ENCODE measurements around the gene GTF2A2.

Gene GTF2A2

GRCh38 chr15:59686389-59686788, 29.1 kb upstream of the GTF2A2 start:
- no peak for TF ChIP-seq ZFX (IDR thresholded peaks at IDR 0.05; ENCODE audit: borderline replicate concordance)
- no peak overlapping the region for H3K27ac ChIP-seq

- peak overlapping the region; percentile 4; the same call in 1 of the 2 replicates for H3K27ac ChIP-seq
- no peak for TF ChIP-seq ZFX (IDR thresholded peaks at IDR 0.05; ENCODE audit: borderline replicate concordance)
- no peak for TF ChIP-seq CTCF (IDR thresholded peaks at IDR 0.05)
These were observed 28.5 kb upstream of the GTF2A2 start for GRCh38 chr15:59685737-59686297.

- H3K27ac ChIP-seq, result no peak overlapping the region
- TF ChIP-seq CTCF (IDR thresholded peaks at IDR 0.05) (no peak), ZFX (IDR thresholded peaks at IDR 0.05; ENCODE audit: borderline replicate concordance) (no peak)
These were observed 23.6 kb upstream of the GTF2A2 start for GRCh38 chr15:59680870-59681269.

GRCh38 chr15:59680346-59680745, 23.0 kb upstream of the GTF2A2 start:
- no peak overlapping the region for H3K27ac ChIP-seq
- TF ChIP-seq CTCF (IDR thresholded peaks at IDR 0.05) (no peak), ZFX (IDR thresholded peaks at IDR 0.05; ENCODE audit: borderline replicate concordance) (no peak)

GRCh38 chr15:59678620-59679019, 21.3 kb upstream of the GTF2A2 start:
- no peak overlapping the region for H3K27ac ChIP-seq
- no peak for TF ChIP-seq CTCF (IDR thresholded peaks at IDR 0.05)
- TF ChIP-seq ZFX (IDR thresholded peaks at IDR 0.05; ENCODE audit: borderline replicate concordance), result no peak

GRCh38 chr15:59678172-59678571, 20.9 kb upstream of the GTF2A2 start:
- no peak for TF ChIP-seq CTCF (IDR thresholded peaks at IDR 0.05)
- TF ChIP-seq ZFX (IDR thresholded peaks at IDR 0.05; ENCODE audit: borderline replicate concordance), result no peak
- H3K27ac ChIP-seq, result no peak overlapping the region

- no peak overlapping the region for H3K27ac ChIP-seq
- TF ChIP-seq CTCF (IDR thresholded peaks at IDR 0.05) (no peak), ZFX (IDR thresholded peaks at IDR 0.05; ENCODE audit: borderline replicate concordance) (no peak)
These were observed 19.2 kb upstream of the GTF2A2 start for GRCh38 chr15:59676565-59676964.

GRCh38 chr15:59674361-59674877, 17.1 kb upstream of the GTF2A2 start:
- TF ChIP-seq CTCF (IDR thresholded peaks at IDR 0.05) (no peak), ZFX (IDR thresholded peaks at IDR 0.05; ENCODE audit: borderline replicate concordance) (no peak)
- no peak overlapping the region for H3K27ac ChIP-seq
